ENCODE measurements around the gene NELFA.
A peak's percentile ranks its signal among the peaks of the same experiment; 100 is the strongest.

The NELFA gene

DNA sequence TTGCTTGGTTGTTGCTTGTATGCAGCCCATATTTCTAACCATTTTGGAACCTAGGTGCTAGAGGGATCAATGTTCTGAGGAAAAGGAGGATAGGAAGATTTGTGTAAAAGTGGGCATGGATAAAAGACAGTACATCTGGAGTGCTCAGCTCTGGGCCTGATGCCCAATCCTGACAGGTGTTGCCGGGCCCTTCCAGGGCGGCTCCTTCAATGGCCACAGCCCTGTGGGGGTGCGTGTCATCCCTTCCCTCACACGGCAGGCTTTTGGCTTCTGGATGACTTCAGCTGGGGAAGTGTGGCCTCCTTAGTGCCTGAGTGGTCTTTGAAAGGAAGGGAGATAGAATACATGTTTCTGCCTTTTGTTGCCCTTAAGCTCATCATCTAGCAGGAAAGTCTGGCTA lies 47.2 kb downstream of the NELFA start:
- no peak for DNase-seq

DNA sequence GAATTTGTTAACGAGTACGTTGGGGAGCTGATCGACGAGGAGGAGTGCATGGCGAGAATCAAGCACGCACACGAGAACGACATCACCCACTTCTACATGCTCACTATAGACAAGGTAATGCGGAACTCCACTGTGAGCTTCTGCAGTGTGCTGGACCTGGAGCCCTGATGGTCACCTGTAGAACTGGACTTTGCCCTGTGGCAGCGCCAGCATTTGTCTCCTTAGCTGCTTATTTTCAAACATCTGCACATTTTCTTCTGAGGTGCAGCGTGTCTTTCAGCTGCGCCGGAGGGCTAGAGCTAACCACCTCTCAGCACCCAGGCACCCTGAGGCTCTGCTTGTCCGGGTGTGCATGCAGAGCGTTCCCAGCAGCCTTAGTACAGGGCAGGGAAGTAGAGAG lies 47.7 kb downstream of the NELFA start:
- no peak for DNase-seq

DNA sequence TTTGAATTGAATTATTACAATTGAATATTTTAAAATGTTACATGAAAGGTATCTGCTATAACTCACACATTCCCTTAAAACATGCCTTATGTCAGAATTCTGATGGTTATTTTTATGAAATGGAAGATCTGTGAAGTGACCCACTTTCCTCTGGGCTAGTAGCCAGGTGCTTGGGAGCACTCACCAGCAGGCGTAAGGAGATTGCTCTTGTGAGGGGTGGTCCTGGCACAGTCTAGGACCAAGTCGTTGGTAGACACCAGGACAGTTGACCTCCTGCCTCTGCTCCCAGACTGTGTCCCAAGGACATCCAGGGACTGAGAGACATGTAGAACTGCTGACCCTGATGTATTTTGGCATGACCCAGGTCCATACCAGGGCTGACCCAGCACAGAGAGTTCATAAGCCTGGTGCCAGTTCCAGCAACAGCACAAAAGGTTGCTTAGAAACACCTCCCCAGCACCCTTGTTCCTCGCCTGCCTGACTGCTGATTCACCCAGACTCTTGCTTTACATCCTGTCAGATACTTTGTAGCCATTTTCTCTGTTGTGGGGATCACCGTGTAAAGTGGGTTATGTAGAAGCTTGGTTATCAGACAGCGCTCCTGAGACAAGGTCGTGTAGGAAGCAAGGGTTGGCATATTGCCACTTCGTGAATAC lies 48.5 kb downstream of the NELFA start:
- no peak for DNase-seq

DNA sequence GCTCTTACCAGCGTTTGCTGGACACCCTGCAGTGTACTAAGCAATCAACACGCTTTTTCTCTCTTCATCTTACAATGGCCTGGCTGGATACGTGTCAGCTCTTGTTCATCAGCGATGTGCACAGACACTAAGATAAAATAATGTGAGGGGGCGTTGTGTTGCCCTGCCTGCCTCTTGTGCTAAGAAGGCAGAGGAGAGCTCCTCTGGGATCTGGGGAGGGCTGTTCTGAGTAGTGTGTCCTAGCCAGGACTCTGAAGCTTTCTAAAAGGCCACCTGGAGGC lies 49.7 kb downstream of the NELFA start:
- DNase-seq, result no peak

DNA sequence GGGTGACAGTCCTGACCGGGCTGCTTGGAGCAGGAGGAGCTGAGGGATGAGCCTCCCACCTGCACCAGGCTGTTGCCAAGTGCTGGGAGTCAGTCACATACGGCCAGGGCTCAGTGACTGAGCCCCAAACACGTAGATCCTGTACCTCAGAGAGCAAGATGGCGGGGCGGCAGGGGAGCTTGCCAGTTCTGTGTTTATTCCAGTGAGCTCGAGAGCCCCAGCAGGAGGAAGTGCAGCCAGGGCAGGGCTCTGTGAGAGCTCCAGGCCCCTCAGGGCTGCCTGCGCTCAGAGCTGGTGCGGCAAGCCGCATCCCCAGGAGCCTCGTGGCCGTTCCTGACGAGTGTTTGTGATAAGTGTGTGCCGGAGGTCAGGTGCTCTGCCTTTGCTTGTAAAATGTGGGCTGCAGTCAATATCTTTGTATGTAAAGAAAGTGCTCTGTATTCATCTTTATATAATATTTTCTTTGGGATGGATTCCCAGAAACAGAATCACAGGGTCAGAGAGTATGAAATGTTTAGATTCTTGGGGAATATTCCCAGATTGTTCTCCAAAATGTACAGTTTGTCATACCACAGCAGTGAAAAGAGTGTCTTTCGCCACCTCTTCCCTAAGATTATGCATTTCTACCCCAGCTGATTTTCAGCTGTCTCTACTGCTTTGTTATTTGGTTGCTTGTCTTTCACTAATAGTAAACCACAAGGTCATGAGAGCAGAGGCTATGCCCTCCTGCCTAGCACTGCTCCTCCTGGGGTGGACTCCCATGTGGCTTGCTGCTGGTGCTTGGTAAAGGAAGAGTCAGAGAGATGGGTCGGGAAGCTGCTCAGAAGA lies 50.3 kb downstream of the NELFA start:
- no peak for DNase-seq

DNA sequence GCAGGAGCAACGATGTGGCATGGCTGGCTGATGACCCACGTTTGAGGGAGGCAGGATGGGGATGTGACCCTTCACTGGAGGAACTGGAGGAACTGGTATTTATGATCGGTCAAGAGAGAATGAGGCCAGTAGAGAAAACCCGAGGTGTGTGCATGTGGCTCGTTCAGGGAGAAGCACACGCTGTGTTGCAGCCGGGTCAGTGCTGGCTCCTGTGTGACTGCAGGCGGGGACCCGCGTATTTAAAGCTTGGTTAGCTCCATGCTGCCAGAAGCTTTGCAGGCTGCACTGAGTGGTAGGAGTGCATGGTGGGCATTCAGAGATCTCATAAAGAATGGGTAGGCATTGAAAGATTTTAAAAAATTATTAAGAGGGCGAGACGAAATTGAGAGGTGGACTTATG lies 52.1 kb downstream of the NELFA start:
- no peak for DNase-seq

DNA sequence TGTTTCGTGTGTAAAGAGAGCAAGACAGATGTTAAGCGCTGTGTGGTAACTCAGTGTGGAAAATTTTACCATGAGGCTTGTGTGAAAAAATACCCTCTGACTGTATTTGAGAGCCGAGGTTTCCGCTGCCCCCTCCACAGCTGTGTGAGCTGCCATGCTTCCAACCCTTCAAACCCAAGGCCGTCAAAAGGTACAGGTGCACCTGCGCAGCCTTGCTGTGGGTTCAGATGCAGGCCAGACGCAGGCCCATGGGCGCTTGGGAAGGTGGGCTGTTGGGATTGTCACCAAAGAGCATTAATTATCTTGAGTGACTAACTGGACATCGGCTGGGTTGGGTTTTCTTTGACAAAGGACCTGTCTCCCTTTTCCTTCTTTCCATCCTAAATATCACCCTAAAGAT lies 55.4 kb downstream of the NELFA start:
- no peak for DNase-seq

DNA sequence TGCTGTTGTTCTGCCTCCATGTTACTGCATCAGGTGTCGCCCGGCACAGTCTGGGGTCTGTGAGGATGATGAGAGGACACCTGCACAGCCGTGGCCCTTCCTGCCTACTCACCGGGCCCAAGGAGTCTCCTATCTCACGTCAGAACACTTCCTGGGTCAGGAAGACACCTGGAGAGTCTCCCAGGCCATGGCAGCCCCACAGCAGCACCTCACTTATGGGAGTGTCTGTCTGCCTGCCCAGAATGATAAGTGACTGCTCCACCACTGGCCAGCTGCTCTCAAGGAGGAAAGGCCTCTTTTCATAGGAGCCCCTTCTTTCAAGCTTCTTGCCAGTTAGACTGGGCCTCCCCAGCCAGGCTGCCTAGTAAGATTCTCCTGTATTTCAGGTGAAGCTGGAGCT lies 56.1 kb downstream of the NELFA start:
- no peak for DNase-seq

DNA sequence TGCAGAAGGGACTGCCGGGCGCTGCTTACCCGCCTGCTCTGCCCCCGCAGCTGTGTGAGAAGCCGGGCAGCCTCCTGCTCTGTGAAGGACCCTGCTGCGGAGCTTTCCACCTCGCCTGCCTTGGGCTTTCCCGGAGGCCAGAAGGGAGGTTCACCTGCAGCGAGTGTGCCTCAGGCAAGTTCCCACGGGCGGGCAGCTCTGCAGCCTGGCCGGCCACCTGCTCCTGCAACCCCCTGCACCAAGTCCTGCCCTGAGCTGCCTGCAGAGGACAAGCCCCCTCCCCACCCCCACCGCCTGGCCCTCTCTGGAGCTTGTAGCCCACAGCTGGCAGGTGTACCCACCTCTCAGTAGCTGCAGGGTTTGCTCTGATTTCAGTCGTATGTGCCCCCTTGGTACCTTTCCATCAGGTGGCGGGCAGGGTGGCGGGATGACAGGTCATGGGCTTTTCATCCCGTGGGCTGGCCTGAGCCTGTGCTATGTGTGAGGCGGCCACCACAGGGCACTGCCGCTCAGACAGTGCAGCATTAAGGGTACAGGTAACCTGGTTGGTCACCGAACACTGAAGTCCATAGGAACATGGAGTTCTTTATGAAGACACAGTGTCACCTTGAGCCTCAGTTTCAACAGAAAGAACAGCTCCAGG lies 56.6 kb downstream of the NELFA start:
- DNase-seq, result no peak

DNA sequence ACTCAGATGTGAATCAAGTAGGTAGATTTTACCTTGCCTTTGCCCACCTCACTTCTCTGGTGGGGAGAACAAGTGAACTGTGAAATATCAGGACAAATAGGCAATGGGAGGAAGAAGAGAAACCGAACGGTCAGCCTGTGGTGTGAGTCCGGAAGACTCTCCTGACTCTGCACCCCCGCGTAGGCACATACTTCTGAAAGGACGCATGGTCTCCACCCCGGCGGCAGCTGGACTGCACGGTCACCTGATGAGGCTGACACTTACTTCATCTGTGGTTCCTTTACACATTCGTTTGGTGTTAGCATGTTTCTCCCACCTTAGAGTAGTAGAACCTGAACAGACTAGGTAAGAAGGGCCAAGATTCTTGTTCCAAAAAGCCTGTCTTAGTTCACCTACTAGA lies 58.4 kb downstream of the NELFA start:
- no peak for DNase-seq

DNA sequence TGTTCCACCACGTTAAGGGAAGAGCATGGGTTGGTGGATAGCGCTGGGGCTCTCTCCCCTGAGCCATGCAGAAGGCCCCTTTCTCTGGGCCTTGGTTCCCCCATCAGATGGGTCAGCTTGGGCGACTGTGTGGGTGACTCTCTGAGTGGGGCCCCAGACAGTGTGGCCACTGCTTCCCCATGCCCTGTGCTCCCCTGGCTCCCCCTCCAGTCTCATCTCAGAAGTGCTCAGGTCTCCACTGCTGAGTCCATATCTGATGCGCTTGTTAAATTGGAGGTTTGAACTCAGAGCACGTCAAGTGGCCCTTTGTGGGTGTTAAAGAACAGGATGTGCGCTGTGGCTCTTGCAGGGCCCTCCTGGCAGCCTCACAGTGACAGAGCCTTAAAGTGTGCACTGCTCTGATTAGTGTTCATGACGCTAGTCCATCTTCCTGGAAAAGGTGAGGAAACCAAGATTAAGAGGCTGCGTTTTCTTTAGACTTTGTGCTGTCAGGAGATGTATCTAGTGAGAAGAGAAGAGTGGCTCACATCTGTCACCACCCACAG lies 59.8 kb downstream of the NELFA start:
- no peak for DNase-seq

DNA sequence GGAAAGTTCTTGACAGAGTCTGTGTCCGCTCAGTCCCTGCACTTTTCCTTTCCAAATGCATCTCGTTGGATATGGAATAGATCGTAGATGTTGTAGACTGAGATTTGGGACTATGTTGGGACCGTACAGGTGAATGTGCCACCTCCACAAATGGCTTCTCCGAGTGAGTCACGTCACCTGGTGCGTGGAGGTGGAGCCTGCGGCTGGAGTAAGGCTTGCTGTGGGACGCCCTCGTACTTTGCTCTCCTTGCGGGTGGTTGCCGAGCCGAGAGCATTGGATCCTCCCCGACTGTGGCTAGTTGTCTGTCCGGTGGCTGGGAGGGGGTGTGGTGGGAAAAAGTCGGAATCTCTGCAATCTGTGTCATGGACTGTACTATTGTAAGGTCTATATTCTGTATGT lies 60.5 kb downstream of the NELFA start:
- DNase-seq, result no peak

DNA sequence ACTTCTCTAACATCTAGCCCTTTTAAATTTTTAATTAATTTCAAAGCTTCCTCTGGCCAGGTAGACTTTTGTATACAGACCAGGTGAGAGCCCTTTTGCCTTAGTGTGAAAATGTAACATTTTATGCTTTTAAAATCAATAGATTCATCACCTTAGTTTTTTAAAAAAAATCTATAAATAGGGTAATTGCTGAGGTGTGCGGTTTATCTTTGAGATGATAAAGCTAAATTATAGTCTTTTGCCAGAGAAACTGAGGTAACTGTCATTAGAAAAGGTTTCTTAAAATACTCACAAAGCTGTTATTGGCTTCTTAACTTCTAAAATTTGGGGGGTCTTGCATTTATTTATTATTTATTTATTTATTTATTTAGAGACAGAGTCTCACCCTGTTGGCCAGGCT lies 62.9 kb downstream of the NELFA start:
- DNase-seq, result no peak

DNA sequence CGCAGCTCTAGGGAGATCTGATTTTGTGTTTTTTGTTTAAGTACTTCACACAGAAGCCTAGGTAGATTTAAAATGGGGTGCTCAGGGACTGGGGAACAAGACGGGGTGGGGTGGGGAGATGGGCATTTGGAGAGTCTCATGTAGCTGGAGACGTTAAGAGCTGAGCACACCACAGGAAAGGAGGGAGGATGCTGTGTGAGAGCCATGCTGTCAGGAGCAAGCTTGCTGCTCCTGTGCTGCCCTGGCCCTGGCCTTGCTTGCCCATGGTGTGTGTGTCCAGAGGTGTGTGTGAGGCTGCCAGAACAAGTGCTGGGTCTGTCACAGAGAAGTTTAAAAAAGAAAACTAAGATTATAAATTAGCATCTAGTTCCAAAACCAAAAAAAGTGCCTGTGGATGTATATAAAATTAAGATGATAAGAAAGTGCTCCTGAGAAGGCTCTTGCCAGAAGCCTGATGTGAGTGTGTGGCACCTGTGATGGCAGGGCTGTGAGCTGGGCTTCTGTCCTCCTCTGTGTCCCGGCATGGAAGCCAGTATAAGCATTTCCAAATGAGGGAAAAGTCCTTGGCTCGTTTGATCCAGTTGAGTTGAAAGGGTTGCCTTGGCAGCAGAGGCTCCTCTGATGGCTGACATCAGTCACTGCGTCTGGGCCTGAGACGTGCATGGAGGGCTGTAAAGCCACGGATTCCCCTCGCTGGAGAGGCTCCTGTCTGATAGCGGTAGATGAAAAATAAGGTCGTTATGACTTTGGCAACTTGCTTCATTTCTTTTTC lies 63.5 kb downstream of the NELFA start:
- no peak for DNase-seq

DNA sequence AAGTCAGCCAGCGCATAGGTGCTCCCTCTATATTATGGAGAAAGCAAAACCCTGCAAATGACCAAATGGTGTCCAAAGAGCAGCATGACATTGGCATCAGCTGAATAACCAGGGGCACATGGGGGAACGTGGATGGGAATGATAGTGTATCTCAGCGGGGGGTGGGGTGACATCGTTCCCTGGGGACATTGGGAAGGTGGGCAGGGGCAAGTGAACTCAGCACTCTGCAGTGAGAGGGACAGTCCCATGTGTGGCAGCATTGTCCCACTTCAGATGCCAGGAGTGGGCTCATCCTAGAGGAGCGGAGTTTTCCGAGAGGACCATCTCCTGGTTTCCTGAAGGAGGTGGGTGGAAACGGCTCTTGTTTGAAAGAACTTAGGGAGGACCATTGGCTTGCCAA lies 64.8 kb downstream of the NELFA start:
- DNase-seq, result no peak

DNA sequence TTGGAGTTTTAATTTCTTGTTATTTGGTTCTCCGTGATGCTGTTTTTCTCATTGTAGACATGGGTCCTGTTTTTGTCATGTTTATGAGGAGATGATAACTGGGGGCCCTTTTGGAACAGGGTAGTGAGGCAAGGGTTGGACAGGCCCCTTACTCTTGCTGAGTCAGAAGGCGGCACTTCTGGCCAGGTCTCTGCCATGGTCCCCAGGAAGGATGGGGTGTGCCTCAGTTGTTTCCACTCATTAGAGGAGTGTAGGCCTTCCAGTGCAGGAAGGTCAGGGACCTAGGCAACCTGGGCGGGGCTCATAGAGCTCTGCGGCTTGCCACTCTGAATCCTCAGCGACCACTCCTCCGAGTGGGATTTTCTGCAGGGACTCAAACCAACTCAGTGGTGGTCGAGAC lies 68.2 kb downstream of the NELFA start:
- DNase-seq, result no peak

DNA sequence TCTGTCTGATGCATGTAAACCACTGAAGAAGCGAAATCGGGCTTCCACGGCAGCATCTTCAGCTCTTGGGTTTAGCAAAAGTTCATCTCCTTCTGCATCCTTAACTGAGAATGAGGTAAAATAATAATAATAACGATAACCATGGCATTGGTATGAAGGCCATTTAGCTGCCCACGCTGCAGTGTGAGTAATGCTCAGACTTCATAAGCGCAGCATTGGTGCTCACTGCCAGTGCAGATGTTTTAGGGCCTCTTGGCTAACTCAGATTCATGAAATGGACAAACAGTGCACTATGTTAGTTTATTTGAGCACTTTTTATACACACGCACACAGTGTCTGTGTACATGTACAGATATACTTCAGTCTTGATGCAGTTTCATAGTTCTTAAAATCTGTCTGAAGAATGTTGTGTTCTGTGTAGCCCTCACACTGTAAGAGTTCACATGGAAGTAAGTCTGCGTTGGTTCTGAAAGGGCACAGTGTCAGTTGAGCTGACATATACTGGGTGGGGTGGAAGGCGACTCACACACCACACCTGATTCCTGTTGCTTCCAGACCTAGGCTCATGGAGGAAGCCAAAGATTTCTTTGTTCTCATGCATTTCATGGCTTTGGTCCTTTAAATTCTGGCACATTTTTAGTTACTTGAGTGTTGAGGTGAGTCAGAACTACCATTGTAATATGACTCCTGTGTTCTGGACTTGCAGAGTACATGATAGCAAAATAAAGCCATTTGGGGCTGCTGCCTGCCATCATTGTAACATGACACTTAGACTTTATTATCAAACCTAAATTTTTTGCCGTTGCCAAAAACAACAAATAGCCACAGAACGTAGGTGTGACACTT lies 68.9 kb downstream of the NELFA start:
- peak; percentile 27 for DNase-seq

DNA sequence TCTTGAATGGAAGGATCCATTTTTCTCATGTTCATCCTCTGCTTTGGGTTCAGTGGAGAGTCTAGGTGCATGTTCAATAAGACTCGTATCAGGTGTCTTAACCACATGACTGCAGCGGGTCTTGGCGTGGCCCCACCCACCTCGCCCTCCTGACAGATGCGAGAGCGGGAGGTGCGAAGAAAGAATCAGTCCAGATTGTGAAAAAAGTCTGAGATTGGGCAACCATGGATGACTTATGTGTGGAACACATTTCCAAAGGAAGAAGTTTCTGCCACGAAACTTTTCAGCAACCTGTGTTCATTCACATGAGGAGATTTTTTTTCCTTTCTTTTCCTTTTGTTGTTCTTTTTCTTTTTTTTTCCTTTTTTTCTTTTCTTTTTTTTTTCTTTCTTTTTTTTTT lies 70.7 kb downstream of the NELFA start:
- DNase-seq, result no peak

DNA sequence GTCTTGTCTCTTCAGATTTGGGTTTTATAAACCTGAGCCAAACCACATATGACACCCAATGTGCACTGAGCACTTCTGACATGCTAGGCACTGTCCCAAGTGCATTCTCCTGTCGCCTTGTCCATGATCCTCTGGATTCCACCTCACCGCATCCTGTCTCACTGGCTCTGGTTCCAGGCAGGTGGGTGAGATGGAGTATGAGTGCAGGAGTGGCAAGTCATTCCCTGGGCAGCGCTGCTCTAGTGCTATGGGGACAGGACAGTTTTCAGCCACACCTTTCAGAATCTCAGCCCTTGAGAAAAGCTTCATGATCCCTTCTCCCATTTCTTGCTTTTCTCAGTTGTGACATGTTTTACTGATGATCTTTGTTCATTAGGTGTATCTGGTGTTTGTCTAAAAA lies 71.2 kb downstream of the NELFA start:
- no peak for DNase-seq

DNA sequence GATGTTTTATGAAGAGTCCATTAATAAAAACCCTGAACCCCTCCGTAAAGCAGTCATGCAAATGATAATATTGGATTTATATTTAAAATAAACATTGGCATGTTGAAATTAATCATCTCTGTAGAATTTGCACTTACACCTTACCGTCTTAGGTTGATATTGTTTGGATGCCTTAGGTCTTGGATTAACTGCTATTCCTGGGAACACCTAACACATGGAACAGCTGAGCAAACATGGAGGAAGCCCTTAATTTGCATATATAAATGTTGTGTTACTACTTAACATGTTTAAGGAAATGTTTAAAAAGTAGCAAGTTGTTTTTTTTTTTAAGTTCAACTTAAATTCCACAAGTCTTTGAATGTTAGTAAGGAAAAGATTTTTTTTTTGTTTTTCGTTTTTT lies 75.1 kb downstream of the NELFA start:
- no peak for DNase-seq

DNA sequence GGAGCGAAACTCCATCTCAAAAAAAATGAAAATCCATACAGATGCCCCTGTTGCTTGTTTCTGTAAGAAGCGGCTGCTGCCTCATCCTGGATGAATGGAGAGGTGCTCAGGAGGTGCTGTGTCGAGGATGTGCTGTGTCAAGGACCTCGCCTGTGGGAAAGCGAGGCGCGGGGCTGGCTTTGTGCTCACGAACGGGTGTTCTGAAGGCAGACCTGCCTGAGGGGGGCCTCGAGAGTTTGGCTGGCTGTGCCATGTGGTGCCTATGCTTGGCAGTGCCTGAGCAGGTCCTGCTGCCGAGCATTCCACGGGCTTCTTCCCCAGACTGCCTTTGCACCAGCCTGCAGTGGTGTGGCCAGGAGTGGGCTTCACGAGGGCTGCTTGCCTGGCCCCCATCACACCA lies 76.0 kb downstream of the NELFA start:
- no peak for DNase-seq
